Smooth muscle cell (in vitro differentiated cells): ENCODE measurements around the gene TTC31. TPM values are rescaled to one million over a fixed set of nuclear protein-coding genes. Genes with fewer than 3 reads are reported as not detected.
"Not testable (repeated sequence)": the region's sequence is repeated elsewhere in the genome, so short reads cannot be mapped to it uniquely, and the experiment has no call there.

Experiments
- DNase-seq: peaks from one replicate; lab custom pipeline; 2025; ENCODE audit not compliant: unreplicated experiment; lab: John Stamatoyannopoulos, UW
- H2AFZ ChIP-seq: fragments of 200-600 bp; sonication (generic); 2 replicates; pipeline ENCODE4 v1.6.0; 2016; ENCODE audit warnings: antibody characterized with exemption, low read depth, mild to moderate bottlenecking
- H3F3A ChIP-seq: fragments of 200-600 bp; sonication (generic); 2 replicates; pipeline ENCODE4 v1.6.0; 2017; ENCODE audit warnings: antibody characterized with exemption, low read depth
- H3K27ac ChIP-seq: fragments of 200-600 bp; sonication (generic); 2 replicates; pipeline ENCODE4 v1.5.1; 2016; ENCODE audit warnings: low read depth, mild to moderate bottlenecking
- H3K27me3 ChIP-seq: fragments of 200-600 bp; sonication (generic); 2 replicates; pipeline ENCODE4 v1.6.1; 2016; ENCODE audit warnings: low read depth, mild to moderate bottlenecking
- H3K36me3 ChIP-seq: fragments of 200-600 bp; sonication (generic); 2 replicates; pipeline ENCODE4 v1.5.1; 2016; ENCODE audit warnings: low read depth
- H3K4me1 ChIP-seq: fragments of 200-600 bp; sonication (generic); 2 replicates; pipeline ENCODE4 v1.5.1; 2016; ENCODE audit warnings: low read depth
- H3K4me2 ChIP-seq: fragments of 200-600 bp; sonication (generic); 2 replicates; pipeline ENCODE4 v1.6.0; 2016; ENCODE audit warnings: mild to moderate bottlenecking
- H3K4me3 ChIP-seq: fragments of 200-600 bp; sonication (generic); 2 replicates; pipeline ENCODE4 v1.5.1; 2016; ENCODE audit warnings: mild to moderate bottlenecking
- H3K79me2 ChIP-seq: fragments of 200-600 bp; sonication (generic); 2 replicates; pipeline ENCODE4 v1.6.0; 2016; ENCODE audit warnings: low read depth, mild to moderate bottlenecking
- H3K9ac ChIP-seq: fragments of 200-600 bp; sonication (generic); 2 replicates; pipeline ENCODE4 v1.6.0; 2016; ENCODE audit warnings: low read depth
- H3K9me3 ChIP-seq: fragments of 200-600 bp; sonication (generic); replicated peaks from 2 replicates; pipeline ENCODE4 v1.5.1; 2016; ENCODE audit warnings: low read depth
- H4K20me1 ChIP-seq: fragments of 200-600 bp; sonication (generic); 2 replicates; pipeline ENCODE4 v1.6.0; 2016; ENCODE audit warnings: low read depth
- CTCF ChIP-seq: fragments of 200-600 bp; sonication (generic); IDR thresholded peaks from 2 replicates; pipeline ENCODE4 v1.5.1; 2017; ENCODE audit warnings: borderline replicate concordance, mild to moderate bottlenecking, antibody characterized with exemption; ENCODE audit not compliant: insufficient read depth, poor library complexity, severe bottlenecking
- WGBS: methylation state at CpG from one replicate; pipeline ENCODE4 v1.1.7; 2016; ENCODE audit warnings: low lambda C conversion rate; 5-methylcytosine and 5-hydroxymethylcytosine counted together
- polyA plus RNA-seq: library from polyadenylated mRNA; unstranded; fragments of >200 nt; fragmentation: Nextera tagmentation; extraction: Ambion mirVana; gene quantifications from 2 replicates; pipeline ENCODE4 v1.2.1, GENCODE V29; 2016
- total RNA-seq: library from RNA; depleted of rRNA; stranded (reverse); fragments of >200 nt; gene quantifications from 2 replicates; pipeline ENCODE4 v1.2.3, GENCODE V29; 2014

The TTC31 gene
- total and polyA plus RNA-seq, 2 experiments from 2014 or later = 17.3 to 23.3 TPM

- Histone ChIP-seq H3K9ac (peak overlapping the region; percentile 95), H3K36me3 (no peaks in the 10 kb centered on the region), H3K4me3 (peak overlapping the region; percentile 77), H2AFZ (peak overlapping the region; percentile 77), H3F3A (peaks cover 25% of the 10 kb centered on the region), H3K4me1 (peaks cover 20% of the 10 kb centered on the region), H3K79me2 (peaks cover 27% of the 10 kb centered on the region), H3K4me2 (peak overlapping the region; percentile 95), H3K27me3 (no peaks in the 10 kb centered on the region), H3K27ac (peak overlapping the region; percentile 98), H3K9me3 (no peaks in the 10 kb centered on the region), H4K20me1 (no peaks in the 10 kb centered on the region)
- TF ChIP-seq CTCF = no peak
- WGBS = 1% methylated on average over 25 of the region's 46 CpGs
- peak; percentile 74 for DNase-seq
Observed at GRCh38 chr2:74457549-74458131, 25.2 kb upstream of the TTC31 start.

GRCh38 chr2:74458132-74458937 lies 24.5 kb upstream of the TTC31 start, which contains the start of gene WBP1:
TSS of gene WBP1 (plus strand) at chr2:74458438. CDS start at chr2:74458603, 165 bp downstream.
- H3K36me3 ChIP-seq = no peaks in the 10 kb centered on the region
- TF ChIP-seq CTCF = no peak
- peak within 1 kb of the TSS; percentile 95 for H3K9ac ChIP-seq
- H3K9me3 ChIP-seq = no peaks in the 10 kb centered on the region
- H3K79me2 ChIP-seq = peaks cover 34% of the 10 kb centered on the region
- under 1% methylated on average over 27 of the region's 38 CpGs for WGBS
- H3K27ac ChIP-seq = peak within 1 kb of the TSS; percentile 98
- peak; percentile 88 for DNase-seq
- H3K4me1 ChIP-seq = peaks cover 20% of the 10 kb centered on the region
- H3K4me3 ChIP-seq = peak within 1 kb of the TSS; percentile 85
- no peaks in the 10 kb centered on the region for H4K20me1 ChIP-seq
- peak within 1 kb of the TSS; percentile 98 for H3K4me2 ChIP-seq
- H3F3A ChIP-seq = peaks cover 23% of the 10 kb centered on the region
- no peaks in the 10 kb centered on the region for H3K27me3 ChIP-seq
- peak within 1 kb of the TSS; percentile 77 for H2AFZ ChIP-seq

- H3K79me2 ChIP-seq = peaks cover 39% of the 10 kb centered on the region
- peak overlapping the region; percentile 98 for H3K4me2 ChIP-seq
- H3F3A ChIP-seq = peaks cover 23% of the 10 kb centered on the region
- no peak for DNase-seq
- no peaks in the 10 kb centered on the region for H4K20me1 ChIP-seq
- 8% methylated on average over 10 of the region's 10 CpGs for WGBS
- H3K27ac ChIP-seq = peak overlapping the region; percentile 63
- peak overlapping the region; percentile 81 for H3K9ac ChIP-seq
- no peaks in the 10 kb centered on the region for H3K9me3 ChIP-seq
- TF ChIP-seq CTCF = no peak
- H3K4me1 ChIP-seq = peaks cover 21% of the 10 kb centered on the region
- H3K27me3 ChIP-seq = no peaks in the 10 kb centered on the region
- H3K4me3 ChIP-seq = peak overlapping the region; percentile 85
- H2AFZ ChIP-seq = no peak overlapping the region
- no peaks in the 10 kb centered on the region for H3K36me3 ChIP-seq
Observed at GRCh38 chr2:74458938-74459363, 23.9 kb upstream of the TTC31 start.

GRCh38 chr2:74459503-74460118 lies 23.3 kb upstream of the TTC31 start:
- Histone ChIP-seq H3K4me2 (peak overlapping the region; percentile 98), H3K79me2 (peaks cover 45% of the 10 kb centered on the region), H3F3A (peaks cover 23% of the 10 kb centered on the region), H3K4me3 (peak overlapping the region; percentile 85), H3K4me1 (peaks cover 26% of the 10 kb centered on the region)
- WGBS = 93% methylated on average over 13 of the region's 13 CpGs
- not testable (repeated sequence) for H3K9ac ChIP-seq, H3K27me3 ChIP-seq, H2AFZ ChIP-seq, H3K36me3 ChIP-seq, H4K20me1 ChIP-seq, DNase-seq, H3K9me3 ChIP-seq, H3K27ac ChIP-seq

GRCh38 chr2:74460187-74460586 lies 22.7 kb upstream of the TTC31 start:
- not testable (repeated sequence) for H3K36me3 ChIP-seq, H2AFZ ChIP-seq, H3K27ac ChIP-seq, H3K9ac ChIP-seq, H4K20me1 ChIP-seq, H3K27me3 ChIP-seq, H3K9me3 ChIP-seq, H3K4me3 ChIP-seq, DNase-seq, H3K4me2 ChIP-seq
- 93% methylated on average over 10 of the region's 10 CpGs for WGBS
- Histone ChIP-seq H3K4me1 (peaks cover 26% of the 10 kb centered on the region), H3F3A (peaks cover 23% of the 10 kb centered on the region), H3K79me2 (peaks cover 49% of the 10 kb centered on the region)
